HG03354 (cell line): Measurements from ENCODE around the gene SUCNR1.
A peak's percentile ranks its signal among the peaks of the same experiment; 100 is the strongest.
"Not testable (repeated sequence)": the region's sequence is repeated elsewhere in the genome, so short reads cannot be mapped to it uniquely, and the experiment has no call there.

Experiments used
- ATAC-seq: cut with Tn5 transposase; IDR thresholded peaks from one replicate; pipeline ENCODE4 v1.9.1; 2021; ENCODE audit warnings: mild to moderate bottlenecking; ENCODE audit not compliant: unreplicated experiment, poor library complexity, severe bottlenecking

The SUCNR1 gene

DNA sequence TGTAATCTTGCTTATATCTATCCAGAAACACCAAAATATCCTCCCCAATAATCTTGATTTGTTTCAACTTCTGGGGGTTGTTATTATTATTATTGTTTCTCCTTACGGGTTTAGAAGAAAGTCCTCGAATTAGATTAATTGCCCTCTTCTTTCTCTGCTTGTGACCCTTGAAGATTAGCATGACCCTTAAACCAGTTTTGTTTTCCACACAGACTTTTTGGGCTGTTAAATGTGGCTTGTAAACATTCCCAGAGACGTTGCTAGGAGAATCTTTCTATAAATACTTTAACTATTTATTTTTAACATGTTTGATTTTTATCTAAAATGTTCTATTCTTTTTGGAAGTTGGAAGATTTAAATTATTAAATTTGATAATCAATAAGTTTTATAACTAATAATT is 4.3 kb upstream of the SUCNR1 start:
- no peak for ATAC-seq

DNA sequence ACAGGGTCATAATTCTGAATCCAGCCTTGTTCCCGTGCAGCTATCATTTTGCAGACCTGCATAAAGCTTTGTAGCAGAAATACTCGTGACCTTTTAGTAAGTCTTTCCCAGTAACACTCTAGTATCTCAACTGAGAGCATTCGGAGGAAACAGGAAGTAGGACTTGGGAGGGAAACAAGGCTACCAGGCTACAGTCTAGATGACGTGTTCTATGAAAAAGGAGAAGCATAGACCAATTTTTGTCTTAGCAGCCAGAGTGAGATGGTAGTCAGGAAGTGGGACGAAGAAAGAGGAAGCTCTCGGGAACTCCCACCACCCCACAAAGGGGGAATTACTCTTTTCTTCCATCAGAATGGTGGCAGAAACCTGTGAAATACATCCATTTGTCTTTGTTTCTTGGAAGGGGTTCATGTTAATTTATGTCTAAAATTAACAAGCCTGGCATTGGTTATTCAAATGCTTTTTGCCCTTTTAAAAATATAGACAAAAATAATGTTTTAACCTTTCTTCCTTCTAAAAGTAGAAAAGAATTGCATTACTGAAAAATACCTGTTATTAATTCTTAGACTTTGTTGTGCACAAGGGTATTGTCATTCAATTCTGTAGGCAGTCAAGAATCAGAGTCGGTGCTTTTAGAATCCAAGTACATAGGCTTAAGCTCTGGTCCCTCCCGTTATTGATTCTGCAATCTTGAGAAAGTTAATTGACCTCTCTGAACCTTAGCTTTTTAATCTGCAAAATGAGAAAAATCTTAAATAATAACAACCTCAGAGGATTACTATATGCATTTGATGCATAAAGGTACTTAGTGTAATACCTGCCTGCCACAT is 1.6 kb upstream of the SUCNR1 start:
- peak; percentile 67 for ATAC-seq

DNA sequence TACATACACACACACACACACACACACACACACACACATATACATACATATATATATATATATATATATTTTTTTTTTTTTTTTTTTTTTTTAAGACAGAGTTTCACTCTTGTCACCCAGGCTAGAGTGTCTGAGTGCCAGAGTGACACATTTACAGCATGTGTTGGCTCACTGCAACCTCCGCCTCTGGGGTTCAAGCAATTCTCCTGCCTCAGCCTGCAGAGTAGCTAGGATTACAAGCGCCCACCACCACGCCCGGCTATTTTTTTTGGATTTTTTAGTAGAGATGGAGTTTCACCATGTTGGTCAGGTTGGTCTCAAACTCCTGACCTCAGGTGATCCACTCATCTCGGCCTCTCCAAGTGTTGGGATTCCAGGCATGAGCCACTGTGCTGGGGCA is 636 bp downstream of the SUCNR1 start:
- ATAC-seq: not testable (repeated sequence)

DNA sequence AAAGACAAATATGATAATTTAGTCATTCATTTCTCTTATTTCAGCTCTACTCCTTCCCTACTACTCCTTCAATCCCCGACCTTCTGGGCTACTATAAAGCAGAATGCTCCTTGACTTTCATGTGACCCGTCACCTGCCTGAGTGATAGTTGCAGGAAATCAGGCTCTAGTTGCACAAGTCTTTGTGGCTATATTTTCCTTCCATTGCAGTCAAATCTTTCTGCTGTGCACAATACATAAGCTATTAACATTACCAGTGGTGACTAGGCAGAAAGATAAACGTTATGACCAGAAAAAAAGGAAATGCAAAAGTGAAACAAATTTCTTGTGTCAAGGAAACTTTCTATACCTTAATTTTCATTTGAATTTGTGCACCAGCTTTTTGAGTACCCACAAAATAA is 2.3 kb downstream of the SUCNR1 start:
- peak; percentile 89 for ATAC-seq

DNA sequence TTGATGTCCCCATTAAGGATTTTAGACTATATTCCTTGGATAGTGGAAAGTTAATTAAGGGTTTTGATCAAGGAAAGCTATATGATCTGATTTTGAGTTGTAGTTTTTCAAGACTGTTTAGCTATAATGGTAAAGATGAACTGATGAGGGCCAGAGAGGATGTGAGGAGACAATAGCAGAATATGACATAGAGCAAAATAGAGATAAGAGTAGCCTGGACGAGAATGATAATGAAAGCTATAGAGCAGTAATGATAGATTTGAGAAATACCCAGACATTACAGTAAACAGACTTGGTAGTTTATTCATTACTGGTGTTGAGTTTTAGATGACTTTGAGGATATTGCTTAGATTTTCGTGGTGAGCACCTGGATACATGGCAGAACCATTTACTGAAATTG is 3.8 kb downstream of the SUCNR1 start:
- ATAC-seq: no peak

DNA sequence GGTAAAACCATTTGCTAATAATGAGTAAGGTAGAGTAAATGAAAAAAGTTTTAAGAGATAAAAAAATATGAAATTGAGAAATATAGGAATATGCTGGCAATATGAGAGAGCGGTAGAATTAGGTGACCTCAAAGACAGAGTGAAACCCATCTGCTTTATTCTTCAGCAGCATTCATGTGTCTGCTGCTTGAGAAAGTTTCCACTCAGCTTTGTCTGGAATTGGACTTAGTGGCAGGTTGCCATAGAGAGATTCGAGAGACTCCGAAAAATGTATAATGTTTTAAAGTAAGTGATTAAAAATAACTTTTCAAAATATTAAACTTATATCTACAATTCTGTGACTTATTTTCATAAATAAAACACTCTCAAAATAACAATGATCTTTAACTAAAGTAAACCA is 5.0 kb downstream of the SUCNR1 start:
- no peak for ATAC-seq

DNA sequence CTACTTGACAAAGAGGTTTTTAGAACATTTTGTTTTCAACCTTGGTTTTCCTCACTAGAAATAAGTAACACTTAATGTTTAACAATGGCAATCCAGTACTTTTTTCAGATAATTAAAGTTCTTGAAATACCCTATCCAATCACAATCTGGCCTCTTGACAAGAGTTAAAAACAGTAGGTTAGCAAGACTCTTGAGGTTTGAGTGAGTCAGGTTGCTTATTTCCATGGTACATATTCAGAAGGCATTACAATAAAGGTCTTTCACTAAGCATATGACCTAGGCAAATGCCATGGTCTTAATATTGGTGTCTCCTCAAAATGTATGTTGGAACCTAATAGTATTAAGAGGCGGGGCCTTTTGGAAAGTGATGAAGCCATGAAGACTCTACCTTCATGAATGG is 5.6 kb downstream of the SUCNR1 start:
- ATAC-seq: no peak

DNA sequence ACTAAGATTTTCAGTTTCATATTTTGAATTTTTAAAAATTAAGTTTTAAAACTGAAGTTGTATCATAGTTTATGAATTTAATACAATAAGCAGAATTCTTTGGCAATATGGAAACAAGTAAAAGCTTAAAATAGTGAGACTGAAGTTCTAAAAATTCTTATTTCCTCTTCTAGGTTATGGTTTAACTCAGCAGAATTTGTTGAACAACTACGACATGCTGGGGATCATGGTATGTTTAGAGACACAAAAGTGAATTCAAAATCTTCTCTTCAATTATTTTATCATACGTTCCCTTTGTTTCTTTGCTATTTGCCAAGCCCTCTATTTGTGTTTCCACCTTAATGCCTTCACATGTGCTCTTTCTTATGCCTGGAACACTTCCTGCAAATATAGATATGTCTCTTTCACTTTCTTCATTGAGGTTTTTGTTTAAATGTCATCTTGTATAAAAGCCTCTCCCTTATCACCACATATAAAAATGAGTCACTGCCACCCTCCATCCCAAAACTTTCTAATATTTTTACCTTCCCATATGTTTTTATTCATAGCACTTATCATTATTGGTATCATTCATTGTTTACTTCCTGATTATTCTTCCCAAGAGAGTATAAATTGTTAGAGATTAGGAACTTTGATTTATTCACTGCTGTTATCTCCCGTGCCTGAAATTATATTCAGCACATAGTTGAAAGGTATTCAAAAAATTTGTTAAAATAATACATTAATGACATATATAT is 6.4 kb downstream of the SUCNR1 start:
- peak; percentile 37 for ATAC-seq

DNA sequence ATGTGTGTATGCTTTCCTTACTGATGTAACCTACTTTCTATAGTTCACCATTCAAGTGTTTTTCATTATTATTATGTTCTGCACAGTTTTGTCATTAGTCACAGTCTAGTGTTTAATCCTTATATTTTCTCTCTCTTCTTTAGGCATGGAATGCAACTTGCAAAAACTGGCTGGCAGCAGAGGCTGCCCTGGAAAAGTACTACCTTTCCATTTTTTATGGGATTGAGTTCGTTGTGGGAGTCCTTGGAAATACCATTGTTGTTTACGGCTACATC is 6.9 kb downstream of the SUCNR1 start:
- no peak for ATAC-seq

DNA sequence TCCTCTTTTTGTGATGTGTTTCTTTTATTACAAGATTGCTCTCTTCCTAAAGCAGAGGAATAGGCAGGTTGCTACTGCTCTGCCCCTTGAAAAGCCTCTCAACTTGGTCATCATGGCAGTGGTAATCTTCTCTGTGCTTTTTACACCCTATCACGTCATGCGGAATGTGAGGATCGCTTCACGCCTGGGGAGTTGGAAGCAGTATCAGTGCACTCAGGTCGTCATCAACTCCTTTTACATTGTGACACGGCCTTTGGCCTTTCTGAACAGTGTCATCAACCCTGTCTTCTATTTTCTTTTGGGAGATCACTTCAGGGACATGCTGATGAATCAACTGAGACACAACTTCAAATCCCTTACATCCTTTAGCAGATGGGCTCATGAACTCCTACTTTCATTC is 7.7 kb downstream of the SUCNR1 start:
- ATAC-seq: no peak

DNA sequence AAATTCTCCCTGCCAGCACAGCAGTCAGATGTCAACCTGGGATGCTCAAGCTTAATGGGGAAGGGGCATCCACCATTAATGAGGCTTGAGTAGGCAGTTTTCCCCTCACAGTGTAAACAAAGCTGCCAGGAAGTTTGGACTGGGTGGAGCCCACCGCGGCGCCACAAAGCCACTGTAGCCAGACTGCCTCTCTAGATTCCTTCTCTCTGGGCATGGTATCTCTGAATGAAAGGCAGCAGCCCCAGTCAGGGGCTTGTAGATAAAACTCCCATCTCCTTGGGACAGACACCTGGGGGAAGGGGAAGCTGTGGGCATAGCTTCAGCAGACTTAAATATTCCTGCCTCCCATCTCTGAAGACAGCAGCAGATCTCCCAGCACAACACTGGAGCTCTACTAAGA is 12.0 kb downstream of the SUCNR1 start:
- ATAC-seq: not testable (repeated sequence)

DNA sequence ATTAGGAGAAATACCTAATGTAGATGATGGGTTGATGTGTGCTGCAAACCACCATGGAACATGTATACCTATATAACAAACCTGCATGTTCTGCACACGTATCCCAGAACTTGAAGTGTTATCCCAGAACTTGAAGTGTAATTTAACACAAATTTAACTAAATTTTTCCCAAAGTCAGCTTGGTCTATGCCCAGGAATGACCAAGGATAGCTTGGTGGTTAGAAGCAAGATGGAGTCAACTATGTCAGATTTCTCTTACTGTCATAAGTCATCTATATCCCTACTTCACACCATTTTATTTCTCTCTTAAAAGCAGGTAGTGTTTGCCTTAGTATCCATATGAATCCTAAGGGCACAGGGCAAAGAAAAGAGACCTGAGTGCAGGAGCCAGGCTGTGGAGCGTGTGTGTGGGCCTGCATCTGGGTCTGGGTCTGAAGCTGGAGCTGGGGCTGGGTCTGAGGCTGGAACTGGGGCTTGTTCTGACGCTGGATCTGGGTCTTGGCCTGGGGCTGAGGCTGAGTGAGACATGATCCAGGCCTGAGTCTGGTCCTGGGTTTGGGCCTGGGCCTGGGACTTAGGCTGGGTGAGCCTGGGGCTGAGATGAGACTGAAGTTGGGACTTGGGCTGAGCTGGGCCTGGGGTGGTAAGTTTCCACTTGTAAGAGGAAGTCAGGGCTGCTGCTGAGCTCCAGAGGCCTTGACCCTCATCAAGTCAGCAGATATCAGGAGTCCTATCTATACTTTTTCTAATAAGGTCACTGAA is 14.2 kb downstream of the SUCNR1 start:
- ATAC-seq: not testable (repeated sequence)

DNA sequence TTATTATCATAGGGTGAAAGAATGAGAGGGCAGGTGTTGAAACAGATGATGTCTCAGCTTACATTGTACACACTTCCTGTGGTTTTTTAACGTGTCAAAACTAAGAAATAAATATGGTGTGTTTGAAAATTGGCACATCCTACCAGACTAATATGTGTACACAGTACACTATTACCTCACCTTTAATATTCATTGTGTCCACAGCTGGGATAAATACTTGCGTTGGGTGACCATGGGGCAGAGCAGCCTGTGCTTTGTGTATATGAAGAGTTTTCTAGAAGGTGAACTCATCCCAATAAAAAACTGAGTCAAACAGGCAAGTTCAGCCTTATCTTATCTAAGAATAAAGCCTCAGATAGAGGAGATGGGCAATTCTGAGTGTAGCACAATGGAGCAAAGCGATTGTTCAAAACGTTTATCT is 17.3 kb downstream of the SUCNR1 start:
- peak; percentile 80 for ATAC-seq

DNA sequence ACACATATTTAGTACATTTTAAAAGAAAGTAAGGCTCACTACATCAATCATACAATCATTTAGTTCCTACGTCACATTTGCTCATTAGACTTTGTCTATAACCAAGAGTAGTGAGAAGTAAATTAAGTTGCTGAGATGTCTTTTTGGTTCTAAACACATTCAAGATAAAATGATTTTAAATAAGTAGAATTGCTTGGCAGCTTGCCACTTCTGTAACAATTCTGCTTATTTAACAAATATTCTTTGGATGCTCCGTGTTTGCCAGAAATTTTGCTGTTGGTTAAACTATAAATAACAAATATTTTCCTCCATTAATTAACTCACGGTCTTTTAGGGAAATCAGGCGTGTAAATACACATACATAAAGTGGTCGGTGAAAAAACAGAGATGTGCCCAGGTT is 18.3 kb downstream of the SUCNR1 start:
- no peak for ATAC-seq

DNA sequence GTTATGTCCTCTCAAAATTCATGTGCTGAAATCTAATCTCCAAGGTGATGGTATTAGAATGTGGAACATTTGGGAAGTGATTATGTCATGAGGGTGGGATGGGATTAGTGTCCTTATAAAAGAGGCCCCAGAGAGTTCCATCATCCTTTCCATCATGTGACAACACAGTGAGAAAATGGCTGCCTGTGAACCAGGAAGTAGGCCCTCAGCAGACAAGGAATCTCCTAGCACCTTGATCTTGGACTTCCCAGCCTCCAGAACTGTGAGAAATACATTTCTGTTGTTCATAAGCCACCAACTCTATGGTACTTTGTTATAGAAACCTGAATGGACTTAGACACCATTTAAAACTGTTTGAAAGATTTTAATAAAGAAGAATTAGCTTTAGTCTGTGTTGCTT is 20.8 kb downstream of the SUCNR1 start:
- ATAC-seq: no peak

DNA sequence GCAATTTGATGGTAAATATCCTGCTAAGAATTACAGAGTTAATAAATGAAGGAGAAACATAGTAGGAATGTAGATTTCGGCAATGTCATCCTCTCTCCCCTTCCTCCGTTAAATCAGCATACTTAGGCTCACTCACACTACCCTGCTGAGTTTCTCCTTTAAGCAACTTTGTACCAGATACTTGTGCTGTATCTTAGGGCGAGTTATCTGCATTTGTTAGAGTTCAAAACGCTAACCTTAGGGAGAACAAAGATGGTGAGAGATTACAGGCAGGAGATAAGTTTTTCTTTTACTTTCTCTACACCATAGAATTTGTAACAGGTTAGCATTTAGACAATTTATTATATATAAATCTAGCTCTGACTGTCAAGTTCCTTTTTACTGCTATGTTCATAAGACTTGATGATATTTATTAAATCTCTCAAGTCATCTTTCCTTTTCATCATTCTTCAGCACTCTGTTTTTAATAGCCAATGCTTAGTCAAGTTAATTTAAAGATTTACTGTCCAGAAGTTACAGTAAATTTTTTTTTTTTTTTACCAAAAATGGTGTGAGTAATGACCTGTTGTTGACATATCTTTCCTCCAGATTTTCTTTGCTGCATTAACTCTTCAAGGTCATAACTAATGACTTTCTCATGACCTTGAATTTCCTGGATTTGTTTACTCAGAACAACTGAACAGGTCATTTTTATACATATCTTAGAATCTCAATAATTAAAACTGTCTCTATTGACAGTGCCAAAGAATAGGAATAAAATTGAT is 22.2 kb downstream of the SUCNR1 start:
- ATAC-seq: no peak

DNA sequence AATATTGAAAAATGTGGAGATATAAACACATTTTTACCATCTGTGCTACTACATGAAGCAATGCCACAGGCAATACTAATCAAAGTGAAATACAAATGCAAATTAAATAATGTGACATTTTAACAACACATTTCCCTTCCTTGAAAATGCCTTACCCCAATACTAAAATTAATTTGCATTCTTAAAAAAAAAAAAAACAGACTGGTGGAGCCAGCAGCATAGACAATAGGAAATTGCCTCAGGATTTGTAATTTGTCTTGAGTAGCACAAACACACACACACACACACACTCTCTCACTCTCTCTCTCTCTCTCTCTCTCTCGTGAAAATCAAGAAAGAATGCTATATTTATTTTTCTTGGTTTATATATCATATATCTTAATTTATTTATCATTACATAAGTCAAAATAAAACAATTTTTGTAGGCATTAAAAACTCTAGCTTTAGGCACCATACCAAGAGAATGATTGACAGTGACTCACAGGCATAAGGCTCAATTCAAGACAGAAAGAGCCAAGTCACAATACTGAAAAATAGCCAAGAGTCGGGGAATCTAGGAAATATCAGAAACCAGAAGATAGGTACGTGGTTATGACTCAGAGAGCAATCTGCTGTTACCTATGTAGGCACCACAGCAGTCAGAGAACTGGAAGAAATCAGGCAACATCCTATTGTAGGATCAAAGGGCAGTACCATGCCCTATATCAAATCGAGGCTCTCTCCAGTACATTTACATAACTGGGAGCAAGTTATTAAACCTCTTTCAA is 23.0 kb downstream of the SUCNR1 start:
- no peak for ATAC-seq

DNA sequence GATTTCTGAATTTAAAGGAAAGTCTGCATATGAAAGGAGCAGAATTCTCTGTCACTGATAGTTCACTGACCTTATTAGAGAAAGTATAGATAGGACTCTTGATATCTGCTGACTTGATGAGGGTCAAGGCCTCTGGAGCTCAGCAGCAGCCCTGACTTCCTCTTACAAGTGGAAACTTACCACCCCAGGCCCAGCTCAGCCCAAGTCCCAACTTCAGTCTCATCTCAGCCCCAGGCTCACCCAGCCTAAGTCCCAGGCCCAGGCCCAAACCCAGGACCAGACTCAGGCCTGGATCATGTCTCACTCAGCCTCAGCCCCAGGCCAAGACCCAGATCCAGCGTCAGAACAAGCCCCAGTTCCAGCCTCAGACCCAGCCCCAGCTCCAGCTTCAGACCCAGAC is 24.7 kb downstream of the SUCNR1 start:
- not testable (repeated sequence) for ATAC-seq

DNA sequence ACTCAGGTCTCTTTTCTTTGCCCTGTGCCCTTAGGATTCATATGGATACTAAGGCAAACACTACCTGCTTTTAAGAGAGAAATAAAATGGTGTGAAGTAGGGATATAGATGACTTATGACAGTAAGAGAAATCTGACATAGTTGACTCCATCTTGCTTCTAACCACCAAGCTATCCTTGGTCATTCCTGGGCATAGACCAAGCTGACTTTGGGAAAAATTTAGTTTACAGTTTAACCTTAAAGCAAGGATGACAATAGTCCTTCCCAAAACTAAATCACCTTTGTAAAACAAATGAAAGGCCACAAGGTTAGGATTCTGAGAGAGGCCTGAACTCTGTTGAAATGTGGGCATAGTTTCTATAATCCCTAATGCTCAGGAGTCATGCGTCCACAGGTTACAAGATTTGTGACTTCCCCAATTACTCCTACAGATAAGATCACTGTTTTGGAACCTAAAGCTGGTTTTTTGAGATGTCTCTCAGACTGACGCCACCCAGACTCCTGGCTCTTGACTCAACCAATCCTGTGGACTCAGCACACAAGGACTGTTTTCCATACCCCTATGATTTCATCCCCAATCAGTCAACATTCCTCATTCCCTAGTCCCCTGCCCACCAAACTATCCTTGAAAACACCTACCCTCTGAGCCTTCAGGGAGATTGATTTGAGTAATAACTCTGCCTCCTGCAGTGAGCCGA is 25.3 kb downstream of the SUCNR1 start:
- not testable (repeated sequence) for ATAC-seq
